Esophagus mucosa (tissue), 1 donor: Measurements from ENCODE around the gene FAM120A. TPM values are rescaled to one million over a fixed set of nuclear protein-coding genes. Genes with fewer than 3 reads are reported as not detected.

Source experiments
- ATAC-seq: fragments of 200-7000 bp; cut with Tn5 transposase; one replicate; pipeline ENCODE4 v1.9.1; 2020
- total RNA-seq: library from RNA; stranded (reverse); gene quantifications from one replicate; pipeline ENCODE4 v1.2.4, GENCODE V29; 2023
- donor health status: DM: yes; HTN: yes; CAD: no.

The FAM120A gene
- total RNA-seq, 1 donor from 2014 or later = 75.8 TPM

GRCh38 chr9:93451849-93452709, 594 bp downstream of the FAM120A start:
- peak; percentile 10 for ATAC-seq

- ATAC-seq = no peak
These were observed 1.2 kb downstream of the FAM120A start for GRCh38 chr9:93452710-93453046.

GRCh38 chr9:93453047-93453914, 1.8 kb downstream of the FAM120A start, which contains the start of gene FAM120AOS:
Gene FAM120AOS (minus strand): TSS chr9:93453581. CDS start chr9:93452709, 872 bp downstream.
- peak; percentile 81 for ATAC-seq

GRCh38 chr9:93456022-93456421, 4.5 kb downstream of the FAM120A start:
- ATAC-seq = no peak

GRCh38 chr9:93456504-93456903, 5.0 kb downstream of the FAM120A start:
- no peak for ATAC-seq

GRCh38 chr9:93457006-93457405, 5.5 kb downstream of the FAM120A start:
- no peak for ATAC-seq

- no peak for ATAC-seq
These were observed 7.2 kb downstream of the FAM120A start for GRCh38 chr9:93458712-93459111.

- ATAC-seq = no peak
These were observed 8.0 kb downstream of the FAM120A start for GRCh38 chr9:93459432-93459847.

GRCh38 chr9:93460689-93461413, 9.4 kb downstream of the FAM120A start:
- no peak for ATAC-seq

GRCh38 chr9:93461414-93461743, 9.9 kb downstream of the FAM120A start:
- ATAC-seq = no peak

GRCh38 chr9:93461821-93462220, 10.3 kb downstream of the FAM120A start:
- no peak for ATAC-seq

- no peak for ATAC-seq
These were observed 12.3 kb downstream of the FAM120A start for GRCh38 chr9:93463638-93464248.

- no peak for ATAC-seq
These were observed 12.9 kb downstream of the FAM120A start for GRCh38 chr9:93464395-93464794.

- no peak for ATAC-seq
These were observed 13.4 kb downstream of the FAM120A start for GRCh38 chr9:93464876-93465275.

GRCh38 chr9:93465855-93466254, 14.4 kb downstream of the FAM120A start:
- no peak for ATAC-seq

- ATAC-seq = peak; percentile 15
These were observed 15.1 kb downstream of the FAM120A start for GRCh38 chr9:93466416-93467061.

- ATAC-seq = peak; percentile 26
These were observed 15.6 kb downstream of the FAM120A start for GRCh38 chr9:93467062-93467416.

GRCh38 chr9:93467462-93467861, 16.0 kb downstream of the FAM120A start:
- ATAC-seq = peak; percentile 33

GRCh38 chr9:93468763-93469456, 17.4 kb downstream of the FAM120A start:
- ATAC-seq = peak; percentile 48

- no peak for ATAC-seq
These were observed 18.9 kb downstream of the FAM120A start for GRCh38 chr9:93470391-93470790.

- no peak for ATAC-seq
These were observed 19.6 kb downstream of the FAM120A start for GRCh38 chr9:93471124-93471523.
